SK-N-SH (cell line): ENCODE measurements around the gene JAKMIP1. TPM values are rescaled to one million over a fixed set of nuclear protein-coding genes. Genes with fewer than 3 reads are reported as not detected.

Experiments
- CTCF ChIA-PET: fragments of 300-600, 350-600 bp; formaldehyde crosslinking; extraction: SDS; loops from one replicate; lab custom pipeline; 2021; lab: Yijun Ruan, JAX
- POLR2A ChIA-PET: fragments of 350-600 bp; sonication (Branson Sonifier 250); formaldehyde crosslinking; extraction: SDS; loops from one replicate; lab custom pipeline; 2020; ENCODE audit warnings: antibody characterized with exemption, inconsistent platforms; lab: Yijun Ruan, JAX
- DNase-seq: peaks from one replicate; pipeline ENCODE4 v3.0.0; 2012
- H2AFZ ChIP-seq: fragments of 200-600 bp; sonication (generic); 2 replicates; pipeline ENCODE4 v1.8.1; 2016; ENCODE audit warnings: antibody characterized with exemption, mild to moderate bottlenecking, low read depth
- H3F3A ChIP-seq: fragments of 200-600 bp; sonication (generic); replicated peaks from 2 replicates; pipeline ENCODE3; 2016; ENCODE audit warnings: antibody characterized with exemption, mild to moderate bottlenecking; ENCODE audit not compliant: insufficient read depth
- H3K27ac ChIP-seq, 2 experiments: fragments of 200-500 bp in 1 of 2; fragments of 200-600 bp in 1 of 2; sonication (Bioruptor generic) in 1 of 2; sonication (generic), shearing (Covaris generic) in 1 of 2; 2 replicates each; pipeline versions ENCODE4 v1.5.1 to v1.6.1; 2014 to 2016; ENCODE audit warnings: low read depth in 2 of 2, inconsistent platforms in 1 of 2, low read length in 1 of 2, mild to moderate bottlenecking in 1 of 2, mixed read lengths in 1 of 2
- H3K27me3 ChIP-seq: fragments of 200-600 bp; sonication (generic), shearing (Covaris generic); 2 replicates; pipeline ENCODE4 v1.6.1; 2016; ENCODE audit warnings: mixed run types; ENCODE audit not compliant: insufficient read depth
- H3K36me3 ChIP-seq, 2 experiments: fragments of 200-500 bp in 1 of 2; fragments of 200-600 bp in 1 of 2; sonication (Bioruptor generic) in 1 of 2; sonication (generic) in 1 of 2; replicated peaks in 1 of 2; 2 replicates each; pipeline versions ENCODE3 to v1.5.1; 2014 to 2016; ENCODE audit warnings: low read length in 1 of 2, mild to moderate bottlenecking in 1 of 2; ENCODE audit not compliant: insufficient read depth in 2 of 2, control insufficient read depth in 1 of 2
- H3K4me1 ChIP-seq, 2 experiments: fragments of 200-500 bp in 1 of 2; fragments of 200-600 bp in 1 of 2; sonication (Bioruptor generic) in 1 of 2; sonication (generic), shearing (Covaris generic) in 1 of 2; 2 replicates each; pipeline versions ENCODE4 v1.5.1 to v1.6.1; 2014 to 2016; ENCODE audit warnings: low read depth in 1 of 2, low read length in 1 of 2, mixed run types in 1 of 2; ENCODE audit not compliant: insufficient read depth in 2 of 2, control insufficient read depth in 1 of 2
- H3K4me2 ChIP-seq: fragments of 200-600 bp; sonication (generic), shearing (Covaris generic); 2 replicates; pipeline ENCODE4 v1.6.1; 2017; ENCODE audit warnings: mixed run types
- H3K4me3 ChIP-seq, 2 experiments: fragments of 200-500 bp in 1 of 2; fragments of 200-600 bp in 1 of 2; sonication (Bioruptor generic) in 1 of 2; sonication (generic), shearing (Covaris generic) in 1 of 2; 2 replicates each; pipeline versions ENCODE4 v1.5.1 to v1.8.1; 2014 to 2016; ENCODE audit warnings: low read depth in 2 of 2, inconsistent platforms in 1 of 2, low read length in 1 of 2, mild to moderate bottlenecking in 1 of 2, mixed read lengths in 1 of 2, moderate library complexity in 1 of 2
- H3K79me2 ChIP-seq: fragments of 200-600 bp; sonication (generic); 2 replicates; pipeline ENCODE4 v1.8.1; 2017; ENCODE audit warnings: mild to moderate bottlenecking; ENCODE audit not compliant: insufficient read depth
- H3K9ac ChIP-seq: fragments of 200-600 bp; sonication (generic); 2 replicates; pipeline ENCODE4 v1.6.1; 2017; ENCODE audit warnings: mixed run types
- H3K9me2 ChIP-seq: fragments of 200-600 bp; sonication (generic); 2 replicates; pipeline ENCODE4 v1.6.1; 2017; ENCODE audit warnings: mixed run types
- H3K9me3 ChIP-seq: fragments of 200-600 bp; sonication (generic); 2 replicates; pipeline ENCODE4 v1.6.1; 2017; ENCODE audit warnings: mixed run types, mild to moderate bottlenecking, moderate library complexity
- H4K20me1 ChIP-seq: fragments of 200-600 bp; sonication (generic); 2 replicates; pipeline ENCODE4 v1.6.1; 2017; ENCODE audit warnings: mild to moderate bottlenecking, mixed run types; ENCODE audit not compliant: insufficient read depth
- CHD2 ChIP-seq: fragments of 150-350 bp; IDR thresholded peaks from 2 replicates; pipeline ENCODE4 v1.6.1; 2018; ENCODE audit warnings: low read length; ENCODE audit not compliant: partially characterized antibody
- ELF1 ChIP-seq: IDR thresholded peaks from 2 replicates; pipeline ENCODE4 v1.4.0; 2012
- EP300 ChIP-seq, 2 experiments: IDR thresholded peaks; 2 replicates each; pipeline versions ENCODE4 v1.4.0 to v1.6.1; 2012; ENCODE audit warnings: borderline replicate concordance in 1 of 2, low read depth in 1 of 2, low read length in 1 of 2
- FOXM1 ChIP-seq: IDR thresholded peaks from 2 replicates; pipeline ENCODE4 v1.4.0; 2012; ENCODE audit warnings: low read depth, mild to moderate bottlenecking
- MEF2A ChIP-seq: IDR thresholded peaks from 2 replicates; pipeline ENCODE4 v1.4.0; 2012; ENCODE audit warnings: low read depth, borderline replicate concordance
- POLR2AphosphoS5 ChIP-seq: IDR thresholded peaks from 2 replicates; pipeline ENCODE4 v1.6.1; 2012; ENCODE audit warnings: low read depth, low read length
- RAD21 ChIP-seq: IDR thresholded peaks from 2 replicates; pipeline ENCODE4 v1.6.1; 2012; ENCODE audit warnings: mild to moderate bottlenecking, low read length
- RCOR1 ChIP-seq: fragments of 150-350 bp; IDR thresholded peaks from 2 replicates; pipeline ENCODE4 v1.6.1; 2017; ENCODE audit warnings: antibody characterized with exemption, low read length
- TCF12 ChIP-seq: IDR thresholded peaks from 2 replicates; pipeline ENCODE4 v1.4.0; 2012
- YY1 ChIP-seq: IDR thresholded peaks from 2 replicates; pipeline ENCODE4 v1.4.0; 2012; ENCODE audit warnings: low read depth, mild to moderate bottlenecking
- WGBS: methylation state at CpG from one replicate; pipeline ENCODE4 v1.1.6; 2017; ENCODE audit warnings: low lambda C conversion rate; 5-methylcytosine and 5-hydroxymethylcytosine counted together
- polyA plus RNA-seq, 3 experiments: library from polyadenylated mRNA; depleted of rRNA; stranded (reverse); fragments of >200 nt; gene quantifications; 2 replicates each; pipeline ENCODE4 v1.2.3, GENCODE V29; 2012
- TF ChIP-seq, protein P1 (sequence below): IDR thresholded peaks from 2 replicates; pipeline ENCODE4 v1.4.0; 2012; ENCODE audit warnings: low read depth, borderline replicate concordance
- TF ChIP-seq, protein P2 (sequence below): IDR thresholded peaks from 2 replicates; pipeline ENCODE4 v1.4.0; 2012; ENCODE audit warnings: low read depth
- TF ChIP-seq, protein P3 (sequence below): fragments of 150-350 bp; IDR thresholded peaks from 2 replicates; pipeline ENCODE4 v1.6.1; 2017; ENCODE audit warnings: antibody characterized with exemption, low read length, low read depth, borderline replicate concordance
- TF ChIP-seq, protein P4 (sequence below): fragments of 200-600 bp; sonication (generic); IDR thresholded peaks from 2 replicates; pipeline ENCODE4 v1.6.1; 2017; ENCODE audit warnings: antibody characterized with exemption, mild to moderate bottlenecking, moderate library complexity

The JAKMIP1 gene
- polyA plus RNA-seq, 1 of the 3 experiments (the other 2 are of a cell fraction): 0.54 TPM

DNA sequence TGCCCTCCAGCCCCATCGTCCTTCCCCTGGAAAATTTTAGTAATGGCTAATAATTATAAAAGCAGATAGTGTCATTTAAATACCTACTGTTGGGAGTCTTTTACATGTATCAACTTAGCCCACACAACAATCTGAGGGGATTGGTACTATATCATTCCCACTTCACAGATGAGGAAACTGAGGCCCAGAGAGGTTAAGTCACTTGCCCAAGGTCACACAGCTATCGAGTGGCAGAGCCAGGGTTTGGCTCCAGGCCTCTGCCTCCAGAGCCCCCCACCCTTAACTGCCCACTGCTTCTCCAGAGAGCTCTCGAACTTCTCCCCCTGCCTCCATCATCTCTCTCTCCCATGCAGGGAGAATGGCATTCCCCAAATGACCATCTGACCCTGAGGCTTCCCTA is 189.6 kb downstream of the JAKMIP1 start:
- TF ChIP-seq, protein P1, sequence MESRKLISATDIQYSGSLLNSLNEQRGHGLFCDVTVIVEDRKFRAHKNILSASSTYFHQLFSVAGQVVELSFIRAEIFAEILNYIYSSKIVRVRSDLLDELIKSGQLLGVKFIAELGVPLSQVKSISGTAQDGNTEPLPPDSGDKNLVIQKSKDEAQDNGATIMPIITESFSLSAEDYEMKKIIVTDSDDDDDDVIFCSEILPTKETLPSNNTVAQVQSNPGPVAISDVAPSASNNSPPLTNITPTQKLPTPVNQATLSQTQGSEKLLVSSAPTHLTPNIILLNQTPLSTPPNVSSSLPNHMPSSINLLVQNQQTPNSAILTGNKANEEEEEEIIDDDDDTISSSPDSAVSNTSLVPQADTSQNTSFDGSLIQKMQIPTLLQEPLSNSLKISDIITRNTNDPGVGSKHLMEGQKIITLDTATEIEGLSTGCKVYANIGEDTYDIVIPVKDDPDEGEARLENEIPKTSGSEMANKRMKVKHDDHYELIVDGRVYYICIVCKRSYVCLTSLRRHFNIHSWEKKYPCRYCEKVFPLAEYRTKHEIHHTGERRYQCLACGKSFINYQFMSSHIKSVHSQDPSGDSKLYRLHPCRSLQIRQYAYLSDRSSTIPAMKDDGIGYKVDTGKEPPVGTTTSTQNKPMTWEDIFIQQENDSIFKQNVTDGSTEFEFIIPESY: no peak
- TF ChIP-seq YY1 (no peak), POLR2AphosphoS5 (no peak), RAD21 (no peak), CHD2 (no peak), RCOR1 (no peak), ELF1 (no peak), MEF2A (no peak), TCF12 (no peak), EP300 (IDR thresholded peaks at IDR 0.05; ENCODE audit: borderline replicate concordance in 1 of 2, low read depth in 1 of 2, low read length in 1 of 2) (no peak), FOXM1 (no peak)
- TF ChIP-seq, protein P2, sequence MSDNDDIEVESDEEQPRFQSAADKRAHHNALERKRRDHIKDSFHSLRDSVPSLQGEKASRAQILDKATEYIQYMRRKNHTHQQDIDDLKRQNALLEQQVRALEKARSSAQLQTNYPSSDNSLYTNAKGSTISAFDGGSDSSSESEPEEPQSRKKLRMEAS: no peak
- TF ChIP-seq, protein P3, sequence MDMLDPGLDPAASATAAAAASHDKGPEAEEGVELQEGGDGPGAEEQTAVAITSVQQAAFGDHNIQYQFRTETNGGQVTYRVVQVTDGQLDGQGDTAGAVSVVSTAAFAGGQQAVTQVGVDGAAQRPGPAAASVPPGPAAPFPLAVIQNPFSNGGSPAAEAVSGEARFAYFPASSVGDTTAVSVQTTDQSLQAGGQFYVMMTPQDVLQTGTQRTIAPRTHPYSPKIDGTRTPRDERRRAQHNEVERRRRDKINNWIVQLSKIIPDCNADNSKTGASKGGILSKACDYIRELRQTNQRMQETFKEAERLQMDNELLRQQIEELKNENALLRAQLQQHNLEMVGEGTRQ: no peak
- TF ChIP-seq, protein P4, sequence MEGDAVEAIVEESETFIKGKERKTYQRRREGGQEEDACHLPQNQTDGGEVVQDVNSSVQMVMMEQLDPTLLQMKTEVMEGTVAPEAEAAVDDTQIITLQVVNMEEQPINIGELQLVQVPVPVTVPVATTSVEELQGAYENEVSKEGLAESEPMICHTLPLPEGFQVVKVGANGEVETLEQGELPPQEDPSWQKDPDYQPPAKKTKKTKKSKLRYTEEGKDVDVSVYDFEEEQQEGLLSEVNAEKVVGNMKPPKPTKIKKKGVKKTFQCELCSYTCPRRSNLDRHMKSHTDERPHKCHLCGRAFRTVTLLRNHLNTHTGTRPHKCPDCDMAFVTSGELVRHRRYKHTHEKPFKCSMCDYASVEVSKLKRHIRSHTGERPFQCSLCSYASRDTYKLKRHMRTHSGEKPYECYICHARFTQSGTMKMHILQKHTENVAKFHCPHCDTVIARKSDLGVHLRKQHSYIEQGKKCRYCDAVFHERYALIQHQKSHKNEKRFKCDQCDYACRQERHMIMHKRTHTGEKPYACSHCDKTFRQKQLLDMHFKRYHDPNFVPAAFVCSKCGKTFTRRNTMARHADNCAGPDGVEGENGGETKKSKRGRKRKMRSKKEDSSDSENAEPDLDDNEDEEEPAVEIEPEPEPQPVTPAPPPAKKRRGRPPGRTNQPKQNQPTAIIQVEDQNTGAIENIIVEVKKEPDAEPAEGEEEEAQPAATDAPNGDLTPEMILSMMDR: no peak
- Histone ChIP-seq H3K4me1 (peaks cover 0 to 9% of the 10 kb centered on the region in 2 experiments; a peak in 1 of 4 replicates), H3K4me2 (no peak overlapping the region), H3K9me3 (no peaks in the 10 kb centered on the region), H3K9ac (no peak overlapping the region), H3K27me3 (no peaks in the 10 kb centered on the region), H3K79me2 (no peaks in the 10 kb centered on the region), H4K20me1 (no peaks in the 10 kb centered on the region), H3K36me3 (no peaks in the 10 kb centered on the region), H3K27ac (no peak overlapping the region), H3K9me2 (no peaks in the 10 kb centered on the region), H3K4me3 (no peak overlapping the region), H3F3A (no peaks in the 10 kb centered on the region), H2AFZ (no peak overlapping the region)
- POLR2A ChIA-PET: no interaction called here
- CTCF ChIA-PET: interaction anchor here (0.9 to 10.5 kb wide), 5 partner anchors 10 to 316 kb away, joined by 3 to 107 read pairs (median 6); no protein-coding TSS in a partner anchor
- no peak for DNase-seq
- WGBS: 22% methylated on average over 3 of the region's 3 CpGs
